Adipocyte (in vitro differentiated cells): Measurements from ENCODE around the gene EFNA3.

Source experiments
- DNase-seq: peaks from one replicate; pipeline ENCODE4 v3.0.0-alpha.2; 2015; ENCODE audit warnings: low read depth
- H3K27me3 ChIP-seq: replicated peaks from 2 replicates; pipeline ENCODE4 v1.7.0; 2013; ENCODE audit warnings: mild to moderate bottlenecking, low read length, moderate library complexity; ENCODE audit not compliant: control insufficient read depth, insufficient read depth
- H3K36me3 ChIP-seq: 2 replicates; pipeline ENCODE4 v1.7.0; 2013; ENCODE audit warnings: low read length, mild to moderate bottlenecking, moderate library complexity; ENCODE audit not compliant: control insufficient read depth, insufficient read depth, severe bottlenecking
- H3K4me1 ChIP-seq: 2 replicates; pipeline ENCODE4 v1.7.0; 2013; ENCODE audit warnings: mild to moderate bottlenecking, low read length, moderate library complexity; ENCODE audit not compliant: control insufficient read depth, insufficient read depth
- H3K4me3 ChIP-seq: 2 replicates; pipeline ENCODE4 v1.7.0; 2013; ENCODE audit warnings: mild to moderate bottlenecking, low read length, moderate library complexity
- H3K9ac ChIP-seq: 2 replicates; pipeline ENCODE4 v1.7.0; 2013; ENCODE audit warnings: mild to moderate bottlenecking, low read length, moderate library complexity
- H3K9me3 ChIP-seq: 2 replicates; pipeline ENCODE4 v1.7.0; 2013; ENCODE audit warnings: mild to moderate bottlenecking, low read length, moderate library complexity; ENCODE audit not compliant: control insufficient read depth

The EFNA3 gene

GRCh38 chr1:155134322-155134721 is 55.7 kb downstream of the EFNA3 start:
- peak overlapping the region; percentile 98 for H3K9ac ChIP-seq
- H3K27me3 ChIP-seq: peaks cover 6% of the 10 kb centered on the region
- H3K4me3 ChIP-seq: peak overlapping the region; percentile 98
- DNase-seq: no peak
- peaks cover 22% of the 10 kb centered on the region for H3K36me3 ChIP-seq
- H3K9me3 ChIP-seq: no peaks in the 10 kb centered on the region
- H3K4me1 ChIP-seq: peaks cover 33% of the 10 kb centered on the region

- peak; percentile 95 for DNase-seq
- peaks cover 22% of the 10 kb centered on the region for H3K36me3 ChIP-seq
Measured at GRCh38 chr1:155134880-155135414, 56.3 kb downstream of the EFNA3 start.

GRCh38 chr1:155135415-155136028 is 56.9 kb downstream of the EFNA3 start, which contains the start of gene SLC50A1:
Gene SLC50A1, plus strand, starts transcription at chr1:155135852. Its CDS starts 60 bp downstream, at chr1:155135912.
- Histone ChIP-seq H3K9ac (peak within 1 kb of the TSS; percentile 98), H3K4me3 (peak within 1 kb of the TSS; percentile 98)
- DNase-seq: peak; percentile 97

More at GRCh38 chr1:155134880-155135414, 56.3 kb downstream of the EFNA3 start:
- H3K4me3 ChIP-seq: peak overlapping the region; percentile 98
- no peaks in the 10 kb centered on the region for H3K9me3 ChIP-seq
- peaks cover 2% of the 10 kb centered on the region for H3K27me3 ChIP-seq
- H3K9ac ChIP-seq: peak overlapping the region; percentile 98
- H3K4me1 ChIP-seq: peaks cover 27% of the 10 kb centered on the region

GRCh38 chr1:155136748-155137147 is 58.1 kb downstream of the EFNA3 start:
- peaks cover 26% of the 10 kb centered on the region for H3K4me1 ChIP-seq
- no peak for DNase-seq
- H3K4me3 ChIP-seq: peak overlapping the region; percentile 98
- H3K9me3 ChIP-seq: no peaks in the 10 kb centered on the region
- H3K27me3 ChIP-seq: no peaks in the 10 kb centered on the region
- H3K9ac ChIP-seq: peak overlapping the region; percentile 98
- H3K36me3 ChIP-seq: peaks cover 14% of the 10 kb centered on the region

More at GRCh38 chr1:155135415-155136028, 56.9 kb downstream of the EFNA3 start, which contains the start of gene SLC50A1:
- no peaks in the 10 kb centered on the region for H3K9me3 ChIP-seq
- no peaks in the 10 kb centered on the region for H3K27me3 ChIP-seq
- H3K4me1 ChIP-seq: peaks cover 26% of the 10 kb centered on the region
- peaks cover 22% of the 10 kb centered on the region for H3K36me3 ChIP-seq
